G401 (cell line): ENCODE results near the gene NBPF1. TPM values are rescaled to one million over a fixed set of nuclear protein-coding genes. Genes with fewer than 3 reads are reported as not detected.
"Not testable (repeated sequence)": the region's sequence is repeated elsewhere in the genome, so short reads cannot be mapped to it uniquely, and the experiment has no call there.

Experiments used
- DNase-seq: peaks from one replicate; pipeline ENCODE4 v3.0.0-alpha.2; 2015; ENCODE audit warnings: low spot score
- in situ Hi-C: cut with HindIII; loops from 2 replicates; pipeline ENCODE4 v1.10.0; 2016; ENCODE audit warnings: low sequenced_read_pairs, mixed read lengths
- total RNA-seq: library from RNA; depleted of rRNA; stranded (reverse); fragments of >200 nt; shearing (Covaris generic); gene quantifications from 2 replicates; pipeline ENCODE4 v1.2.3, GENCODE V29; 2014

The NBPF1 gene
- total RNA-seq, 1 experiment from 2014 or later: 27.6 TPM

DNA sequence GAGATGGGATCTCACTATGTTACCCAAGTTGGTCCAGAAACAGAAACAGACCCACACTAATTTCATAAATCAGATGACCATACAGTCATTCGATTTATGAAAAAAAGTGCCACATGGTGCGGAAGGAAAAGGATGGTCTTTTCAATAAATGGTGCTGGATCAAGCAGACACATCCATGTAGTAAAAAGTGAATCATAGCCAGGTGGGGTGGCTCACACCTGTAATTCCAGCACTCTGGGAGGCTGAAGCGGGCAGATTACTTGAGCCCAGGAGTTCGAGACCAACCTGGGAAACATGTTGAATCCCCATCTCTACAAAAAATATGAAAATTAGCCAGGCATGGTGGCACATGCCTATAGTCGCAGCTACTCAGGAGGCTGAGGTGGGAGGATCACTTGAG is 2.8 kb downstream of the NBPF1 start:
- DNase-seq, in situ Hi-C loops: not testable (repeated sequence)

DNA sequence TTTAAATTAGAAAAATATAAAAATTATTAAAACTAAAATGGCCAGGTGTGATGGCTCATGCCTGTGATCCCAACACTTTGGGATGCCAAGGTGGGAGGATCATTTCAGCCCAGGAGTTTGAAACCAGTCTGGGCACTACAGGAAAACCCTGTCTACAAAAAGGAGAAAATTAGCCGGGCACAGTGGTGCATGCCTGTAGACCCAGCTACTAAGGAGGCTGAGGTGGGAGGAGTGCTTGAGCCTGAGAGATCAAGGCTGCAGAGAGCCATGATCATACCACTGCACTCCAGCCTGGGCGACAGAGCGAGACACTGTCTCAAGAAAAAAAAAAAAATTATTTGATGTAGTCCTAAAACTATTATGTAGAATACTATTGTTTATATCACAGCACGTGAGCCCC is 3.6 kb downstream of the NBPF1 start:
- DNase-seq, in situ Hi-C loops: not testable (repeated sequence)

DNA sequence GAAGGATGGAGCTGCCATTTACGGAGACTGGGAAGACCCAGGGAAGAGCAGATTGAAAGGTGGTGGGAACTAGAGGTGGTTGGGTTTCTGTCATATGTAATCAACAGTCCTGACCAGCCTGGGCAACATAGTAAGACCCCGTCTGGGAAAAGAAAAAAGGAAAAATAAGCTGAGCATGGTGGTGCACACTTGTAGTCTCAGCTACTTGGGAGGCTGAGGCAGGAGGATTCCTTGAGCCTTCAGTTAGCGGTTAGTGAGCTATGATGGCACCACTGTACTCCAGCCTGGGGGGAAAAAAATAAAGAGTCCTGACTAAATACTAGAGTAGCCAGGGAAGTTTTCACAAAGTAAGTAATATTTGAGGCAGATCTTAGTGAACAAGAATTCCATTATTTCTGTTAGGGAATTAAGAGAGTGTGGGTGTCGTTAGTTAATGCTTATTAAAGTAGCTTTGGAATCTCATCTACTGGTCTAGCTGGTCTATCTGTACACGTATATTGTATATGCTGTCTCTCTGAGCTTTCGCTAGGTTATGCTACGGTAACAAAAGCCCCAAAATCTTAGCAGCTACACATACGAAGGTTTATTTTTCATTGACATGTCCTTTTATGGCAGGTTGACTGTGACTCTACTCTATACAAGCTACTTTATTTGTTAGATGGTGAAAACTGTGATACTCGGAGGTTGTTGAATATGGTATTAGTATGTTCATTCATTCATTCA is 4.4 kb downstream of the NBPF1 start:
- in situ Hi-C loops: no loop called here
- no peak for DNase-seq

DNA sequence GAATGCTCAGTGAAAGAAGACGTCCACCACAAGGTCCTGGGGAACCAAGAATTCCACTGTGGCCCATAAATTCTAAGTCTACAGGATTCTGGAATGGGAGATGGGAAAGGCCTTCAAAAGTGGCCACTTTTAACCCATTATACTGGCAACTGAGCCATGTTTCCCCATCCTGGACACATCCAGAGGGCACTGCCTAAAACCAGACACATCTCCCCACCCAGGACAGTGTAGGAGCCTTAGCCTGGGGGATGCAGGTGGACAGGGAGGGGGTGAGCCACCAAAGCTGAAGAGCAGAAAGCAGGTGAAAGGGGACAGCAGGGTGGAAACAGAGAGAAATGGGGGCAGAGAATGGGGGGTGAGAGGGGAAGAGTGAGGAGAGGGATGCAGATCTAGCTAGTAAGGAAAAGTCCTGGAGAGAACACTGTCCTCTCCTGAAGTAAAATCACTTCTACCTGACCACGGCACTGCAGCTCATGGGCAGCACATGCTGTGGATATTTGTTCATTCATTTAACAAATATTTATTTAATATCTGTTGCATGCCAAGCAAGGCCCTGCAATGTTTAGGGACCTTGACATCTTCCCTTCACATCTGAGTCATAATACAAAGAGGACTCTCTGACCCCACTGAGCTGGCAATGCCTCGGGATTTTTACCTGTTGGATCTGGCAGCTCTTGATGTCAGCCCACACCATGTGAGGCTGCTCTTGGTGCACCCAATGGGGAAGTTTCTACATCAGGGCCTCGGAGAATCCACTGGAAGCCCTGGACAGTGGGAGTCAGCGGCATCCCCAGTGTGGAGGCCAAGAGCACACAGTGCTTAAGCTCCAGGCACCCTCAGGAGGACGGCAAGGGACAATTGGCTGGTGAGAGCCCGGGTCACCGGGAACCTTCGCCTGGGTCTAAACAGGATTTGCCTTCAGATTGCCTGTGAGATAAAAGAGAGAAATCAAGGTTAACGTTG is 5.2 kb downstream of the NBPF1 start:
- in situ Hi-C loops, DNase-seq: not testable (repeated sequence)

DNA sequence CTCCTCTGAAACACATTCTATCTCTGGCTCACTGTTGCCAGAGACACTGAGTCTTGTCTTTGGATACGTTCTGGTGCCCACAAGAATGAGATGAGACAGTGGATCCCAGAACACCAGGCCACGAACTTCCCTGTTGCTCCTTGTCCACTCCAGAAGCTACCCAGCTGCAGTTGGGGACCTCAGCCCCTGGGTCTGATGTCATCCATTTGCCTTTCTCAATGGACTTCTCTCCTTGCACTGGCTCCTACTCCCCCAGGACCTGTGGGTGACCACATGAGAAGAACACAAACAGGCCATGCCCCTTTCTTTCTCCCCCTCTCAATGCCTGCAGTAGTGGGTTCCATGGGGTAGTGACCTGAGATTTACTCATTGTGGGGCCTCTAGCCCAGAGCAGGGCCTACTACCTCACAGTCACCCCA is 5.9 kb downstream of the NBPF1 start:
- DNase-seq: no peak
- in situ Hi-C loops: no loop called here

DNA sequence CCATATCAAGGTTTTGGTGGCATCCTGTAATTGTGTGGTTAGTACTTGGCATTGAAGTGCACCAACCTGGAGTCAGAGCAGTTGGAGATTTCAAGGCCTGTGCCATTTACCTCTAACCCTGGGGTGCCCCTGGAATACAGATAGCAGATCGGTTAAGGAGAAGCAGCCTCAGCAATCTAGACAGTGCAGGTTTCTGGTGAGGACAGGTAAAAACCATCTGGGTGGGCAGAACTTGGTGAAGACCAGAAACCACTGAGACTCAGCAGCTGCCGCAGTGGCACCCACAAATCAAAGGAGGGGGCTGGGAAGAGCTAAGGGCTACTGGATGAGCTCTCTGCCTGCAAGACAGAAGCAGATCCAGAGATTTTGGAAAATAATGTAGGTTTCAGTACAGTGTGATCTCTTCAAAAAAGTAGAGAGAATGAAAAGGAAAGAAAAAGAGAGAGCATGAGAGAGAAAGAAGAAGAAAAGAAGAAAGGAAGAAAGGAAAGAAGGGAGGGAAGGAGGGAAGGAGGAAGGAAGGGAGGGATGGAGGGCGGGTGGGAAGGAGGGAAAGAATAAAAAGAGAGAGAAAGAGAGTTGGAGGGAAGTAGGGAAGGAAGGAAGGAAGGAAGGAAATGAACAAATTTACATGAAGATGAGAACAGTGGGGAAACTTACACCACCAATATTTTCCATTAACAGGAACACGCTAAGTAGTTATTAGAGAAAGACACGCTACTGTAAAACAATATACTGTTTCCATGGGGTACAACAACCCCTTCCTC is 6.5 kb downstream of the NBPF1 start:
- in situ Hi-C loops: not testable (repeated sequence)

DNA sequence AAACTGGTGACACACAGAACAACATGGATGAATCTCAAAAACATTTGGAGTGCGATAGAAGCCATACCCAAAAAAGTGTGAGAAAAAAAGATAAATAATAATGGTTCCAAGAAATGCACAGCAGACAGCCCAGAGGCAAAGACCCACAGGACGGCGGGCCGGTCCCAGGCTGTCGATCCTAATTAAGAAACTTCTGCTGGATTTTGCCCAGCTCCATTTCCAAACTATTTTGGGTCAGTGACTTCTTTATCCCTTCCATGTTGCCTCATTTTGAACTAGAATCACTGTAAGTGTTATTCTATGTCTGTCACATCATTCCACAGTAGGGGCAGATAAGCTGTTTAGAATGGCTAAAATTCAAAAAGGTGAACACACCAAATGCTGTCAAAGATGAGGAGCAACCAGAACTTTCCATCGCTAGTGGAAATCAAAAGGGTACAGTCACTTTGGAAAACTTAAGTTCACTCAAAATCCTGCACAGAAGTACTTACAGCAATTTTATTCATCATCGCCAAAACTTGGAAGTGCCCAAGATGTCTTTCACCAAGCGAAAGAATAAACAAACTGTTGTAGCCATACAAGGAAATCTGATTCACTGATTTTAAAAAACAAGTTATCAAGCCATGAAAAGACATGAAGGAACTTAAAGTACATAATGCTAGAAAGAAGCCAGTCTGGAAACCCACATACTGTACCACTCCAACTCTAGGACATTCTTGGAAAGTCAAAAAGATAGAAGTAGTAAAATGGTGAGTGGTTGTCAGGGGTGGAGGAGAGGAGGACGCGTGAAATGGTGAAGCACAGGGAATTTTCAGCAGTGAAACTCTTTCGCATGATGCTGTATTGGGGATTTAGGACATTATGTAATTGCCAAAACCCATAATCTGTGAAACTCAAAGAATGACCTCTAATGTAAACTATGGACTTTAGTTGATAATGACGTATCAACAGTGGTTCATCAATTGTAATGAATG is 7.5 kb downstream of the NBPF1 start:
- no peak for DNase-seq
- in situ Hi-C loops: no loop called here

More for the DNA sequence above, 6.5 kb downstream of the NBPF1 start:
- DNase-seq: not testable (repeated sequence)

DNA sequence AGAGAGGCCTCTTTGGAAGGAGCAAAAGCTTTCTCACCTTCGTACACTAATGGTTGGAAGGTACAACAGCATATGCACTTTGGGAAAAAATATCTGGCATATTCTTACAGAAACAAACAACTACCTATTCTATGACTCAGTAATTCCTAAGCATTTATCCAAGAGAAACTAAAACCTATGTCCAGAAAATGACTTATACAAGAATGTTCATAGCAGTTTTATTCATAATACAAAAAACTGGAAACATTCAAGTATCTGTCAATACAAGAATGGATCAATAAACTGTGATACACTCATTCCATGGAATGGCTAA is 8.2 kb downstream of the NBPF1 start:
- DNase-seq: no peak
- in situ Hi-C loops: no loop called here

DNA sequence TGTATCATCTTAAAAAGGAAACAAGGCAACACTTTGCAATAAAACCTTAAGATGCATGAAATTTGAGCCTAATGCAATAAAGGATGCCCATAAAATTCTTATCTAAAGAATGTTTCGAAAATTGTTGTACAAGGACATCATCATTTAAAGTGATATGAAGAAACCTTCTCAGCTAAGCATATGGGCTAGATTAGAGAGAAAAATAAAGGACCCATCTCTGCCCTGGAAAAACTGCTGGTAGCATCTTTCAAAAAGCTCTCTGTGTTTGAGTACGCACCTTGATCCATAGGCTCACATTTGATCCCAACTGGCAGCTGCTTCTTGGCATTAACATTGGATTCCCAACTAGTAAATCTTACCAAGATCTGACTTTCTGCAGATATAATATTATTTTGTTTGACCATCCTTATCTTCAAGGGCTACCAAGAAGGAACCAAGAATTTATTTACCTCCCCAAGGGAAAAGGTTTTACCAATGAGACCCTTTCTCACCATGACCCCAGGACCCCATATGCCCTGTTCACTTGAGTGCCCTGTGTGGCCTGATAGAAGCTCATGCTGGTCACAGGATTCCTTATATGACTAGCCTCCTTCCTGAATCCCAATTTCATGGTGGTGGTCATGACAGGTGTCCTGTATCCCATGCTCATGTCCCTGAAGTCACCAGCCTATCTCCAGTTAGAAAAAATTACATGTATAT is 8.7 kb downstream of the NBPF1 start:
- in situ Hi-C loops, DNase-seq: not testable (repeated sequence)

DNA sequence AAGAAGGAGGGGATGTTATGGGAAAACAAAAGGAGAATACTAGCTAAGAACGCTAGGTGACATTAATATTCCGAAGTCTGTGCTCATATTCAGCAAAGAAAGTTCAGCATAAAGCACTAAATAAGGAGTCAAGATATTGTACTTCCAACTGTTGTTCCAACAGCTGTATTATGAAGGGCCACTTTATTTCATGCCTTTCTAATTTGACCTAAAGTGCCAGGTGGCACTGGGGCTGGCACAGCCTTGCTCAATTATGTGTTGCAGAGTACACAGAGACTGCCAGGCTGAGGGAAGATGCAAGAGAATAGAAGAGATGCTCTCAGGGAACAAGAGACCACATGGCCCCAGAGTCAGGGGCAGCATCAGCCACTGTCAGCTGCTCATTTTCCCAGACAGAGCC is 9.7 kb downstream of the NBPF1 start:
- DNase-seq, in situ Hi-C loops: not testable (repeated sequence)

DNA sequence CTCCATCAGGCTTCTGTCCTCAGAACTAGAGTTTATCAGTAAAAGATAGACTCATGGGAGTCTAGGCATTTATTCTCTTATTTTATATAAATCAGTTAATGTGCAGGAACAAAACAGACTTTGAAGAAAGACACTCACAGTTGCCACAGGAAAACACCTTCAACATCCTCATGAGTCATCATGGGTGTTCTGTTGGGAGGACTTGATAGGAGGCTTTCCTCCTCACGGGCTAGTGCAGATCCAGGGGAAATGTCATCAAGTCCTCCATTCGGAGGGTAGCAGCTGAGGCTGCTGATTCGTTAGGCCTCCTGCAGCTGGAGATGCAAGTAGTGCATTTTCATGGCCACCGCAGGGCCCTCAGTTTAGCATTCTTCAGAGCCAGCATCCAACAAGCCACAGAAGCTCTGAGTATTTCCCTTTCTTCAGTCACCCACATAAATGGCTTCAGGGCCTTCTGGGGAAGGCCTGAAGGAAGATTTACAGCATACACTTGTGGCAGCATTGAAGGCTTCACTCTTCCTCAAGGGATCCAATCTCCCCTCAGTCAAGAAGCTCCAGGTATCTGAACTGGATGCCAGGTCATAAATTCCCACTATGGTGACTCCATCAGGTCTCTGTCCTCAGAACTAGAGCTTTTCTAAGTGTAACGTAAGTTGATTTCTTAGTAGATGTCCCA is 10.9 kb downstream of the NBPF1 start:
- DNase-seq, in situ Hi-C loops: not testable (repeated sequence)

DNA sequence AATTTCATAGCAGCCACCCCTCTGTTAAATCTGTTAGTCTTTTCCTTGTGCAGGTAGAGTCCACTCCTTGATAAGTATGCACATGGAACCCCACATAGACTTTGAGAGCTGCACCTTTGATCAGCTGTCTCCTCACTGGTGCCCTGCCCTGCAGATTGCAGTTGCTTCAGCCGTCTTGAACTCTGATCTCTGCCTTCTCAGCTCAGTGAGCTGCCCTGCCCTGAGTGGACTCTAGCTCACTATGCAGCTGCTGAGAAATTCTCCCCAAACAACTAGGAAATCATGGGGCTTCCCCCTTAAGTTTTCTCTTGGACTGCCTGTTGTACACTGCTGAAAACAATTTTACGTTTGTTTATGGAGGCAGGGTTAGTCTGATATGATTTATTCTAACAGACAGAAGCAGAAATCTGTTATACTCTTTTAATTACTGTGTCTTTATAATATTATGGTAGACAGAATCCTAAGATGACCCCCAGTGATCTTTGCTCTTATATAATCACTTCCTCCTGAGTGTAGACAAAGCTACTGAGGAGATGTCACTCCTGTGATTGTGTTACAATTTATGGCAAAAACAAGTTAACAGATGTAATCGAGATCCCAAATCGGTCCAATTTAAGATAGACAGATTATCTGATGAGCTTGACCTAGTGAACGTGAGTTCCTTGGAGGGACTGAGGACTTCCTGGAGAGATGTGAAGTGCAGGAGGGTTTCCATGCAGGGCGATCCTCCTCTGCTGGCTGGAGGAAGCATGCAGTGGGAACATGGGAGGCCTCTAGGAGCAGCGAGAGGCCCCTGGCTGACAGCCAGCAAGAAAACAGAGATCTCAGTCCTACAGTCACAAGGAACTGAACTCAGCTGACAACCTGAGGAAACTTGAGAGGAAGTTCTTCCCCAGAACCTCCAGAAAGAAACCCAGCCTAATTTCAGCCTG is 12.2 kb downstream of the NBPF1 start:
- DNase-seq, in situ Hi-C loops: not testable (repeated sequence)

DNA sequence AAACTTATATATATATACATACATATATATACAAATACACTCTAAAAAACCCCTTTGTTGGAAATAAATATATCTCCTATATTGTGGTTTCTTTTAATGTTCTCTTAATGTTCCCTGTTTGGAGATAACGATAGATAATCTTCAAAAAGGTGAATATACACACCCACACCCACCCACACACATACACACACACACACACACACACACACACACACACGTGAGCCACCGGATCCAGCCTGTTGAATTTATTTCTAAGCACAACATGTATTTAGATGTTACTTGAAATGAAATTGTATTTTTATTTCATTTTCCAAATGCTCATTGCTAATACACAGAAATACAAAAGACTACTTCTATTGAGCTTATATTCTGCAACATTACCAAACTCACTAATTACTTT is 14.0 kb downstream of the NBPF1 start:
- DNase-seq, in situ Hi-C loops: not testable (repeated sequence)

DNA sequence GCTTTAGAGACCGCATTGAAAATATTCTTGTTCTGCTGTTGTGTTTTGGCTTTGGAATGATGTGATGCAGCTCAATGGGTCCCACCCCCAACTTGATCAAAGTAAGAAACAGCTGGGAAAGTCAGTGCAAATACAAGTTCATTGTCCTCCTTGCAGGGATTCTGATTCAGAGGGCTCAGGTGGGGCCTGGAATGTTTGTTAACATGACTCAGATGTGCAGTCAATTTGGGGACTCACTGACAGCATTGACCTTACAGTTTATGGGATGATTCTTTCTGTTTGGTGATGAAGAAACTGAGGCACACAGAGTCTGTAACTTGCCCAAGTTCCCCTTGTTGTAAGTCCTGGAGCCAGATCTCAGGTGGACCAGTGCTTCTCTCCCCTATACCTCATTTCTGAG is 18.1 kb downstream of the NBPF1 start:
- DNase-seq, in situ Hi-C loops: not testable (repeated sequence)

DNA sequence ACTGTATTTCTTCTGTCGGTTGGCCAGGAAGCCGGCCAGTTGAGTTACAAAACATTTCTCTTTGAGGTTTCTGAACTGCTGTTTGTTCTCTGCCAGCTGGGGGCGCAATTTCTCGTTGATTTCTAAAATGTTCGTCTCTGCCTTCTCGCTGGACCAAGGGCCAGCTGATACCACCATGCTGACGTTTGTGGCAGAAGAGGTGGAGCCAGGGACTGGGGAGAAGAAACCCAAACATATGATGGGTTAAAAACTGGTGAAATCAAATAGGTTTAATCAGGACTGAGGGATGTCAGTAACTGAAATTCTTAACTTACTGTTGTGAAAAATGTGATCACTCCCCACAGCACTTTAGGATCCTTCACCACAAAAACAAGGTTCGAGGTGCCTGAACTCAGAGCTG is 21.5 kb downstream of the NBPF1 start:
- DNase-seq, in situ Hi-C loops: not testable (repeated sequence)

DNA sequence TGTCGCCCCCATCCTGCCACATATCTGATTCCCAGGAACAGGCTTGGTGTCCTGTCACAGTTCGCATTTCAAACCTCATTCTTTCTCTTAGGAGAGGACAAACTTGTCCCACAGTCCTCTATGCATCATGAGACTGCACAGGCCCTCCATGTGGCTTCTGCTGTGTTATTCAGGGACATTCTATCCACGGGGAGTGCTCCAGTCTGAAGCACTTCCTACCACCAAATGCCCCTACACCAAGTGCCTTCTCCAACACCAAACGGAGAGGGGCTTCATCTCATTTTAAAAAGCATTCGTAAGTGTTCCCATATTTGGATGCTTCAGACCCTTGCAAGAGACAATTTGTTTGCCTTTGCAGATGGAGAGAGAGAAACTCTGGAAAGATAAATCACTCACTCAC is 25.3 kb downstream of the NBPF1 start:
- in situ Hi-C loops, DNase-seq: not testable (repeated sequence)
